Measurements from ENCODE around the gene MERTK.

MERTK gene

DNA sequence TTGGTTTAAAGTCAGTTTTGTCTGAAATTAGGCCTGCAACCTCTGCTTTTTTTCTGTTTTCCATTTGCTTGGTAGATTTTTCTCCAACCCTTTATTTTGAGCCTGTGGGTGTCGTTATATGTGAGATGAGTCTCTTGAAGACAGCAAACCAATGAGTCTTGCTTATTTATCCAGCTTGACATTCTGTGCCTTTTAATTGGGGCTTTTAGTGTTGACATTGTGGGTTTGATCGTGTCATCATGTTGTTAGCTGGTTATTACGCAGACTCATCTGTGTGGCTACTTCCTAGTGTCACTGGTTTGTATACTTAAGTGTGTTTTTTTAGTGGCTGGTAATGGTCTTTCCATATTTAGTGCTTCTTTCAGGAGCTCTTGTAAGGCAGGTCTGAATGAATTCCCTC lies 175.5 kb downstream of the MERTK start:
- peak in 1 of 2 donors; percentile 27 for DNase-seq (ENCODE audit: low read depth in 2 of 2)

DNA sequence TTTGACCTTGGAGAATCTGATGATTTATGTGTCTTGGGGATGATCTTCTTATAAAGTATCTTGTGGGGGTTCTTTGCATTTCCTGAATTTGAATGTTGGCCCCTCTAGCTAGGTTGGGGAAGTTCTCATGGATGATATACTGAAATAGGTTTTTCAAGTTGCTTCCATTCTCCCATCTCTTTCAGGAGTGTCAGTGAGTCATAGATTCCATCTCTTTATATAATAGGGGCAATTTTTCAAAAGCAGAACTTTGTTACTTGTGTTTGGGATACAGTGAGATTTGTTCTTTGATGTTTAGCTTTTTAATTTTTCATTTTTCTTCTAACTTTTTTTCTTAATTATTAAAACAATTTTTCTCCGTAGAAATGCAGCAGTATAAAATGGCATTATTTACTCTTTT lies 176.1 kb downstream of the MERTK start:
- TF ChIP-seq, protein P1, sequence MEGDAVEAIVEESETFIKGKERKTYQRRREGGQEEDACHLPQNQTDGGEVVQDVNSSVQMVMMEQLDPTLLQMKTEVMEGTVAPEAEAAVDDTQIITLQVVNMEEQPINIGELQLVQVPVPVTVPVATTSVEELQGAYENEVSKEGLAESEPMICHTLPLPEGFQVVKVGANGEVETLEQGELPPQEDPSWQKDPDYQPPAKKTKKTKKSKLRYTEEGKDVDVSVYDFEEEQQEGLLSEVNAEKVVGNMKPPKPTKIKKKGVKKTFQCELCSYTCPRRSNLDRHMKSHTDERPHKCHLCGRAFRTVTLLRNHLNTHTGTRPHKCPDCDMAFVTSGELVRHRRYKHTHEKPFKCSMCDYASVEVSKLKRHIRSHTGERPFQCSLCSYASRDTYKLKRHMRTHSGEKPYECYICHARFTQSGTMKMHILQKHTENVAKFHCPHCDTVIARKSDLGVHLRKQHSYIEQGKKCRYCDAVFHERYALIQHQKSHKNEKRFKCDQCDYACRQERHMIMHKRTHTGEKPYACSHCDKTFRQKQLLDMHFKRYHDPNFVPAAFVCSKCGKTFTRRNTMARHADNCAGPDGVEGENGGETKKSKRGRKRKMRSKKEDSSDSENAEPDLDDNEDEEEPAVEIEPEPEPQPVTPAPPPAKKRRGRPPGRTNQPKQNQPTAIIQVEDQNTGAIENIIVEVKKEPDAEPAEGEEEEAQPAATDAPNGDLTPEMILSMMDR (IDR thresholded peaks at IDR 0.05; ENCODE audit: low read depth, low read length) = no peak
- H3K4me3 ChIP-seq (replicated peaks in 1 of 2; ENCODE audit: low read depth in 2 of 2, low read length in 2 of 2) = no peak overlapping the region
- peak in 1 of 2 donors; percentile 31 for DNase-seq (ENCODE audit: low read depth in 2 of 2)

More for the DNA sequence above, 175.5 kb downstream of the MERTK start:
- H3K4me3 ChIP-seq (replicated peaks in 1 of 2; ENCODE audit: low read depth in 2 of 2, low read length in 2 of 2) = no peak overlapping the region
- TF ChIP-seq, protein P1 (IDR thresholded peaks at IDR 0.05; ENCODE audit: low read depth, low read length) = no peak

DNA sequence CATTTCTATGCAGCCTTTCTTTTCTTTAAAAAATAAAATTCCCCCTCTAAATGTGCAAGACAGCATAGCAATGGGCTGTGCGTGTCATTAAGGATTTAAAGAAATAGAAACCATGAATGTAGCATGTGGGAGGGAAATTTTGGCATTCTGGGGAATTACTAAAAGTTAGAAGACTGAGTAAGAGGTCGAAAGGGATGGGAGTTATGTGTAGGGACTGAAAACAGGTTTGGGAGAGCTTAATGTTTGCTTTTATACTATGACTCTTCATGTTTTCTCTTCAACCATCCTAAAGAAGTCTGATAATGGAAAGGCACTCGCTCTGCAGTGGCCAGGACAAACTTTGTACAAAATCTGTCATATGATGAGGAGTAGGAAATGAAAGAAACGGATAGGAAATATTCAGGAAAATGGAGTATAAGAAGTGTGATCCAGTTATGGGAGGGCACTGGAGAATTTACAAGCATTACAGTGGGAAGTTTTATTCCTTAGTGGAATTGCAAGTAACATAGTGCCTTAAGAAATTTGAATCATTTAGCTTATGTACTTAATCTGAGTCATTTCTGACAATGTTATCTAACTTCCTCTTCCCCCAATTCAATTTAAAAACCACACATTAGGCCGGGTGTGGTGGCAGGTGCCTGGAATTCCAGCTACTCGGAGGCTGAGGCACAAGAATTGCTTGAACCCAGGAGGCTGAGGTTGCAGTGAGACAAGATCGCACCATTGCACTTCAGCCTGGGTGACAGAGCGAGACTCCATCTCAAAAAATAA lies 177.3 kb downstream of the MERTK start:
- peak; percentile 46 to 50 for DNase-seq (ENCODE audit: low read depth in 2 of 2)
- H3K4me3 ChIP-seq (replicated peaks in 1 of 2; ENCODE audit: low read depth in 2 of 2, low read length in 2 of 2) = no peak overlapping the region
- TF ChIP-seq, protein P1 (IDR thresholded peaks at IDR 0.05; ENCODE audit: low read depth, low read length) = no peak

DNA sequence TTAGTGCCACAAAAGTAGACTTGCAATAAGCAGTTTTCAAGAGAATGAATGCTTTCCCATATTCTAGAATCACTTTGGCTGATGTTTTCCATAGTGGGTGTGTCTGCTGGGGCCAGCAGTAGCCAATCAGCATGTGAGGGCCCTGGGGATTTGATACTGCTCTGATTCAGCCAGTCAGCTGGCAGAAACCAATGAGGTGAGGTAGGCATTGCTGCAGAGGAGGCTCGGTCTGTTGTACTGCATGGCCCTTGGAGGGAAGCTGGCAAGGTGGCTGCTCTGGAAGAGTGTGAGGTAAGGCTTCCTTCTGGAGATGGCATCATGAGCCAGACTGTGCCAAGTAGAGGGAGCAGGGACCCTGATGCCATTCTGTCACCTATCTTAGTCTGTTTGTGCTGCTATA lies 179.4 kb downstream of the MERTK start:
- TF ChIP-seq, protein P1 (IDR thresholded peaks at IDR 0.05; ENCODE audit: low read depth, low read length) = no peak
- DNase-seq (ENCODE audit: low read depth in 2 of 2) = peak; percentile 32 to 55
- no peak overlapping the region for H3K4me3 ChIP-seq (replicated peaks in 1 of 2; ENCODE audit: low read depth in 2 of 2, low read length in 2 of 2)
